GM12865 (cell line): ENCODE data around the gene SMG6.

ENCODE experiments used
- DNase-seq: peaks from one replicate; pipeline ENCODE4 v3.0.0; 2010; ENCODE audit warnings: low read depth
- H3K4me3 ChIP-seq: 2 replicates; pipeline ENCODE4 v1.5.1; 2011; ENCODE audit warnings: mild to moderate bottlenecking, low read depth, low read length, control low read depth
- CTCF ChIP-seq: IDR thresholded peaks from 2 replicates; pipeline ENCODE4 v1.5.1; 2011; ENCODE audit warnings: low read length, control low read depth, low read depth, inconsistent platforms; ENCODE audit not compliant: insufficient read depth; ENCODE audit errors: missing control alignments

Gene SMG6

DNA sequence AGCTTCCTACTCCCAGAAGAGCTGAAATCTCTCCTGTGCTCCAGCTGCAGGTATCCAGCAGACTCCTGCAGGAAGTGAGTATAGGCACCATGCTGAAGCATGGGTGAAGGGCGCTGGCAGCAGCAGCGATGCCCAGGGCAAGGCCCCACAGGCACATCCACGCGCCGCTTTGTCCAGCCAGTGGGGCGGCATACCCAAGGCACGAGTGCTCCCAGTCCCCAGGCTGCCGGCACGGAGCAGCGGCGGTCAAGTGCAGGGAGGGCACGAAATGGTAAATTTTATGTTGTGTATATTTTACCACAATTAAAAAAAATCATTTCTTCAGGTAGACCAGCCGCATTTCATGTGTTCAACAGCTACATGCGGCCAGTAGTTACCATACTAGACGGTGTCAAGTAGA, 175.6 kb downstream of the SMG6 start:
- no peak overlapping the region for H3K4me3 ChIP-seq
- TF ChIP-seq CTCF = no peak
- no peak for DNase-seq

GRCh38 chr17:2125013-2125535, 178.5 kb downstream of the SMG6 start:
- no peak for DNase-seq
- no peak for TF ChIP-seq CTCF
- no peak overlapping the region for H3K4me3 ChIP-seq

DNA sequence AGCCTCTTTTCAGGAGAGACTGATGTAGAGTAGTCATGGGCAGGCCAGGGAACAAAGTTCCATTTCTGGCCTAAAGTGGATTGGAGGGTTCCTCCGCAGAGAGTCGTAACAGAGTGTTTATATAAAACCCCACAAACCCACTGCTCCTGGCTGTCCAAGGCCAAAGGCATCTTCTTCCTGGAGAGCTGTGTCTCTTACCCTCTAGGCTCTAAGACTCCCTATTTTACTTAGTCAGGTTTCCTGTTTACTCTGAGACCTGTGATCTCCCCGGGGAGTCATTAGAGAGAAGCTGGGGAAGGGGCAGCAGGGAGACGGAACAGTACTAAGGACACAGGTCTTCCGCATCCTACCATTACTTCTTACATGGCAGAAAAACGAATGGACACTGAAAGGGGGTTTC, 179.2 kb downstream of the SMG6 start:
- no peak for DNase-seq
- TF ChIP-seq CTCF = no peak

GRCh38 chr17:2123375-2124251, 180.0 kb downstream of the SMG6 start:
- no peak for TF ChIP-seq CTCF
- no peak for DNase-seq
- H3K4me3 ChIP-seq = no peak overlapping the region

More for the DNA sequence above, 179.2 kb downstream of the SMG6 start:
- H3K4me3 ChIP-seq = no peak overlapping the region

- DNase-seq = no peak
- no peak overlapping the region for H3K4me3 ChIP-seq
- TF ChIP-seq CTCF = no peak
Measured at GRCh38 chr17:2122641-2123302, 180.8 kb downstream of the SMG6 start.

GRCh38 chr17:2120586-2121335, 182.8 kb downstream of the SMG6 start:
- no peak for DNase-seq
- TF ChIP-seq CTCF = no peak
- no peak overlapping the region for H3K4me3 ChIP-seq
